HCT116 (cell line): ENCODE results near the gene COQ6. TPM values are rescaled to one million over a fixed set of nuclear protein-coding genes. Genes with fewer than 3 reads are reported as not detected.

Source experiments
- ATAC-seq: fragments of 200-7000 bp; cut with Tn5 transposase; 2 replicates; pipeline ENCODE4 v1.9.1; 2020; ENCODE audit warnings: mild to moderate bottlenecking, moderate library complexity
- BruUV-seq: library from RNA; stranded (reverse); fragments of 400-500 nt; replicated peaks from 2 replicates; lab custom pipeline; 2021; lab: Mats Ljungman, UMichigan
- CTCF ChIA-PET: fragments of 300-600 bp; sonication (Branson Sonifier 250); formaldehyde crosslinking; loops from one replicate; lab custom pipeline; 2021; ENCODE audit warnings: antibody characterized with exemption; lab: Charles Lee
- POLR2A ChIA-PET: fragments of 300-600, 350-600 bp; sonication (Branson Sonifier 250); formaldehyde crosslinking; loops from one replicate; lab custom pipeline; 2021; ENCODE audit warnings: antibody characterized with exemption; lab: Charles Lee
- RAD21 ChIA-PET, 2 experiments: fragments of 300-600 bp; sonication (Branson Sonifier 250); formaldehyde crosslinking; loops; one replicate each; lab custom pipeline; 2023; ENCODE audit warnings: low total read pairs in 2 of 2; ENCODE audit not compliant: uncharacterized antibody in 2 of 2, unreplicated experiment in 2 of 2, low non-redundant PET in 1 of 2; lab: Charles Lee
- DNase-seq: peaks from one replicate; pipeline ENCODE4 v3.0.0-alpha.2; 2010; ENCODE audit warnings: low read depth, low spot score
- H2AFZ ChIP-seq: fragments of 200-600 bp; shearing (Covaris generic), sonication (generic); 2 replicates; pipeline ENCODE4 v1.6.1; 2017; ENCODE audit warnings: low read depth, mixed run types, mixed read lengths, antibody characterized with exemption, low read length; ENCODE audit not compliant: poor library complexity, severe bottlenecking
- H3K27ac ChIP-seq: 2 replicates; pipeline ENCODE4 v1.5.1; 2012; ENCODE audit warnings: low read depth, low read length
- H3K27me3 ChIP-seq: fragments of 200-600 bp; sonication (generic); 2 replicates; pipeline ENCODE4 v1.6.1; 2016; ENCODE audit warnings: mixed run types, low read length, mixed read lengths; ENCODE audit not compliant: insufficient read depth
- H3K36me3 ChIP-seq, 2 experiments: fragments of 200-500 bp in 1 of 2; fragments of 200-600 bp in 1 of 2; sonication (Bioruptor generic) in 1 of 2; sonication (generic) in 1 of 2; 2 replicates each; pipeline versions ENCODE4 v1.5.1 to v1.6.1; 2014 to 2016; ENCODE audit warnings: low read length in 2 of 2, inconsistent platforms in 1 of 2, mixed read lengths in 1 of 2, mixed run types in 1 of 2; ENCODE audit not compliant: insufficient read depth in 2 of 2, control insufficient read depth in 1 of 2
- H3K4me1 ChIP-seq, 2 experiments: fragments of 200-600 bp in 1 of 2; sonication (generic) in 1 of 2; 2 replicates each; pipeline versions ENCODE4 v1.5.1 to v1.6.1; 2012 to 2017; ENCODE audit warnings: low read length in 2 of 2, inconsistent platforms in 1 of 2, mild to moderate bottlenecking in 1 of 2, mixed read lengths in 1 of 2, mixed run types in 1 of 2, moderate library complexity in 1 of 2; ENCODE audit not compliant: insufficient read depth in 2 of 2, control insufficient read depth in 1 of 2
- H3K4me2 ChIP-seq: fragments of 200-600 bp; sonication (generic); 2 replicates; pipeline ENCODE4 v1.6.1; 2017; ENCODE audit warnings: mixed run types, low read length, mixed read lengths
- H3K4me3 ChIP-seq, 2 experiments: fragments of 200-600 bp in 1 of 2; sonication (generic) in 1 of 2; replicated peaks in 1 of 2; 2 replicates each; pipeline ENCODE4 v1.5.1; 2011 to 2016; ENCODE audit warnings: low read length in 2 of 2, control low read depth in 1 of 2, low read depth in 1 of 2, mild to moderate bottlenecking in 1 of 2, mixed read lengths in 1 of 2, mixed run types in 1 of 2
- H3K79me2 ChIP-seq: fragments of 200-600 bp; sonication (generic); 2 replicates; pipeline ENCODE4 v1.6.1; 2017; ENCODE audit warnings: mild to moderate bottlenecking, mixed run types, low read length, moderate library complexity, mixed read lengths; ENCODE audit not compliant: insufficient read depth
- H3K9ac ChIP-seq: fragments of 200-600 bp; sonication (generic); 2 replicates; pipeline ENCODE4 v1.6.1; 2016; ENCODE audit warnings: low read length, mixed read lengths
- H3K9me2 ChIP-seq: fragments of 200-600 bp; sonication (generic), shearing (Covaris generic); 2 replicates; pipeline ENCODE4 v1.6.1; 2017; ENCODE audit warnings: mixed run types, mild to moderate bottlenecking, moderate library complexity; ENCODE audit not compliant: insufficient read depth
- H3K9me3 ChIP-seq, 2 experiments: fragments of 200-500 bp in 1 of 2; fragments of 200-600 bp in 1 of 2; sonication (Bioruptor generic) in 1 of 2; sonication (generic) in 1 of 2; 2 replicates each; pipeline ENCODE4 v1.6.1; 2014 to 2017; ENCODE audit warnings: low read length in 2 of 2, mixed read lengths in 2 of 2, inconsistent platforms in 1 of 2, low read depth in 1 of 2, mild to moderate bottlenecking in 1 of 2, mixed run types in 1 of 2, moderate library complexity in 1 of 2; ENCODE audit not compliant: control insufficient read depth in 1 of 2, insufficient read depth in 1 of 2
- H4K20me1 ChIP-seq: fragments of 200-600 bp; sonication (generic), shearing (Covaris generic); 2 replicates; pipeline ENCODE4 v1.6.1; 2017; ENCODE audit warnings: mixed run types, mild to moderate bottlenecking, moderate library complexity; ENCODE audit not compliant: insufficient read depth
- CEBPB ChIP-seq: IDR thresholded peaks from 2 replicates; pipeline ENCODE4 v1.6.1; 2012; ENCODE audit warnings: low read depth
- ELF1 ChIP-seq: IDR thresholded peaks from 2 replicates; pipeline ENCODE4 v1.6.1; 2012; ENCODE audit warnings: low read depth, borderline replicate concordance
- ZNF274 ChIP-seq: fragments of 200-500 bp; sonication (Bioruptor generic); IDR thresholded peaks from 2 replicates; pipeline ENCODE4 v1.6.1; 2014; ENCODE audit warnings: mild to moderate bottlenecking, low read depth, low read length, inconsistent platforms
- intact Hi-C: fragments of 100-400 bp; cut with micrococcal nuclease; formaldehyde crosslinking; loops from 2 replicates; pipeline ENCODE4 v1.10.0; 2022
- total RNA-seq: library from RNA; stranded (reverse); gene quantifications from one replicate; pipeline ENCODE4 v1.2.1, GENCODE V29; 2021; ENCODE audit not compliant: unreplicated experiment

Gene COQ6
- total RNA-seq, 1 experiment from 2014 or later: 21.6 TPM

DNA sequence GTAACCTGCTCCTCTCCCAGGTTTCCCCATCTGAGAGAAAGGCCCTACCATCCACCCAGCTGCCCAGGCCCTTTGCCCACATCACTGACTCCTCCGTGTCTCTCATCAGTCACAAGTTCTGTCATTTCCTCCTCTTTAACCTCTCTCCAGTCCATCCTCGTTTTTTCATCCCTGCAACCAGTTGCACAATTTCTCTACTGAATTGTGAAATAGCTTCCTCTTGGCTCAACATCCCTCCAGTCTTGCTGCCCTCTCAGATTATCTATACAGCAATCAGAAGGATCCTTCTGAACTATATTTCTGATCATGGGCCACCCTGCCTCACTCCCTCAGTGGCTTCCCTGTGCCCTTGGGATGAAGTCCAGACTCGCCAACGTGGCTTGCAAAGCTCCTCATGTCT lies 7.0 kb upstream of the COQ6 start:
- Histone ChIP-seq H3K9me3 (no peaks in the 10 kb centered on the region), H3K4me2 (no peak overlapping the region), H3K9ac (no peak overlapping the region), H4K20me1 (no peaks in the 10 kb centered on the region), H2AFZ (no peak overlapping the region), H3K4me1 (no peaks in the 10 kb centered on the region), H3K4me3 (no peak overlapping the region), H3K27ac (no peak overlapping the region), H3K79me2 (no peaks in the 10 kb centered on the region), H3K36me3 (no peaks in the 10 kb centered on the region; a peak in 1 of 4 replicates), H3K9me2 (no peaks in the 10 kb centered on the region), H3K27me3 (no peaks in the 10 kb centered on the region)
- RAD21 ChIA-PET: no interaction called here
- DNase-seq (no peak), ATAC-seq (no peak)
- CTCF ChIA-PET: no interaction called here
- intact Hi-C loops: no loop called here
- POLR2A ChIA-PET: no interaction called here
- no TSS peak for BruUV-seq
- TF ChIP-seq CEBPB (no peak; the same call in 1 of the 2 replicates), ZNF274 (no peak)
- TF ChIP-seq, all 23 proteins: peak for 0

DNA sequence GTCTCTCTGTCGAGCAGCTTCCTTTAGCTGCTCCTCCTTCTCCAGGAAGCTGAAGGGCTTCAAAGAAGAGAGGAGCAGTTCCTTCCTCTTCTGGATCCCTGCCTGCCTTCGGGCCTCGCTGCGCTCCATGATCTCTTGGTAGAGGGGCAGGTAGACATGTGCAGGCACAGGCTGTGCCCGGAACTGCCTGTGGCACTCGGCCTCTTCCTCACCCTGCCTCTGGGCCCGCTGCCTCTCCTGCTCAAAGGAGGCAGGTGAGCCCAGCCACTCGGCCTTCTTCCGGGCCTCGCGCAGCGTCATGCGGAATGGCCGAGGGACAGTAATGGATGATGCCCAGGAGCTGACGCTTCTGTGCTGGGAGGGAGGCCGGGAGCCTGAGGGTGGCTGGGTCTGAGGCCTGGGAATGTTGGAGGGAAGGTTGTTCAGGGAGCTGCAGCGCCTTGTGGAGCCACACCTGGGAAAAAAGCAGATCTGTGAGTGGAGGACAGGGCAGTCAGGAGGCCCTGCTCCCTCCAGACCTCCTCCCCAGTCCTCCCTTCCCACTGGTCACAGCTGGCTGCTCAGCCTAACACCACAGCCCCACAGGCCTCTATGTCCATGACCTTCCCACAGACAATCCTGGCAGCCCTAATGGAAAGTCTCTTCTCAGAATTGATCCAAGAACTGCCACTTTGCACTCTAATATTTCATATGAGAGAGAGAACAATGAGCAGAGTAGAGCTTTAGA lies 5.5 kb upstream of the COQ6 start:
- no peak overlapping the region for H2AFZ ChIP-seq
- ChIA-PET RAD21 (no interaction called here), POLR2A (no interaction called here), CTCF (no interaction called here)
- H3K9me3 ChIP-seq: no peaks in the 10 kb centered on the region
- no peaks in the 10 kb centered on the region; a peak in 1 of 4 replicates for H3K36me3 ChIP-seq
- intact Hi-C loops: no loop called here
- H3K4me2 ChIP-seq: no peak overlapping the region
- ATAC-seq (no peak), DNase-seq (no peak)
- H4K20me1 ChIP-seq: no peaks in the 10 kb centered on the region
- no peaks in the 10 kb centered on the region for H3K27me3 ChIP-seq
- peaks cover 0 to 6% of the 10 kb centered on the region in 2 experiments; a peak in 2 of 4 replicates for H3K4me1 ChIP-seq
- no peaks in the 10 kb centered on the region for H3K79me2 ChIP-seq
- H3K27ac ChIP-seq: no peak overlapping the region
- H3K9me2 ChIP-seq: no peaks in the 10 kb centered on the region
- no peak for TF ChIP-seq ELF1
- BruUV-seq: no TSS peak
- H3K4me3 ChIP-seq: no peak overlapping the region
- H3K9ac ChIP-seq: no peak overlapping the region
